Smooth muscle cell (in vitro differentiated cells): ENCODE measurements around the gene IKBKE. TPM values are rescaled to one million over a fixed set of nuclear protein-coding genes. Genes with fewer than 3 reads are reported as not detected.

Experiments
- DNase-seq: peaks from one replicate; lab custom pipeline; 2025; ENCODE audit not compliant: unreplicated experiment; lab: John Stamatoyannopoulos, UW
- H2AFZ ChIP-seq: fragments of 200-600 bp; sonication (generic); 2 replicates; pipeline ENCODE4 v1.6.0; 2016; ENCODE audit warnings: antibody characterized with exemption, low read depth, mild to moderate bottlenecking
- H3F3A ChIP-seq: fragments of 200-600 bp; sonication (generic); 2 replicates; pipeline ENCODE4 v1.6.0; 2017; ENCODE audit warnings: antibody characterized with exemption, low read depth
- H3K27ac ChIP-seq: fragments of 200-600 bp; sonication (generic); 2 replicates; pipeline ENCODE4 v1.5.1; 2016; ENCODE audit warnings: low read depth, mild to moderate bottlenecking
- H3K27me3 ChIP-seq: fragments of 200-600 bp; sonication (generic); 2 replicates; pipeline ENCODE4 v1.6.1; 2016; ENCODE audit warnings: low read depth, mild to moderate bottlenecking
- H3K36me3 ChIP-seq: fragments of 200-600 bp; sonication (generic); 2 replicates; pipeline ENCODE4 v1.5.1; 2016; ENCODE audit warnings: low read depth
- H3K4me1 ChIP-seq: fragments of 200-600 bp; sonication (generic); 2 replicates; pipeline ENCODE4 v1.5.1; 2016; ENCODE audit warnings: low read depth
- H3K4me2 ChIP-seq: fragments of 200-600 bp; sonication (generic); 2 replicates; pipeline ENCODE4 v1.6.0; 2016; ENCODE audit warnings: mild to moderate bottlenecking
- H3K4me3 ChIP-seq: fragments of 200-600 bp; sonication (generic); 2 replicates; pipeline ENCODE4 v1.5.1; 2016; ENCODE audit warnings: mild to moderate bottlenecking
- H3K79me2 ChIP-seq: fragments of 200-600 bp; sonication (generic); 2 replicates; pipeline ENCODE4 v1.6.0; 2016; ENCODE audit warnings: low read depth, mild to moderate bottlenecking
- H3K9ac ChIP-seq: fragments of 200-600 bp; sonication (generic); 2 replicates; pipeline ENCODE4 v1.6.0; 2016; ENCODE audit warnings: low read depth
- H3K9me3 ChIP-seq: fragments of 200-600 bp; sonication (generic); replicated peaks from 2 replicates; pipeline ENCODE4 v1.5.1; 2016; ENCODE audit warnings: low read depth
- H4K20me1 ChIP-seq: fragments of 200-600 bp; sonication (generic); 2 replicates; pipeline ENCODE4 v1.6.0; 2016; ENCODE audit warnings: low read depth
- WGBS: methylation state at CpG from one replicate; pipeline ENCODE4 v1.1.7; 2016; ENCODE audit warnings: low lambda C conversion rate; 5-methylcytosine and 5-hydroxymethylcytosine counted together
- polyA plus RNA-seq: library from polyadenylated mRNA; unstranded; fragments of >200 nt; fragmentation: Nextera tagmentation; extraction: Ambion mirVana; gene quantifications from 2 replicates; pipeline ENCODE4 v1.2.1, GENCODE V29; 2016
- total RNA-seq: library from RNA; depleted of rRNA; stranded (reverse); fragments of >200 nt; gene quantifications from 2 replicates; pipeline ENCODE4 v1.2.3, GENCODE V29; 2014
- TF ChIP-seq, protein P1 (sequence below): fragments of 200-600 bp; sonication (generic); IDR thresholded peaks from 2 replicates; pipeline ENCODE4 v1.5.1; 2017; ENCODE audit warnings: borderline replicate concordance, mild to moderate bottlenecking, antibody characterized with exemption; ENCODE audit not compliant: insufficient read depth, poor library complexity, severe bottlenecking

Gene IKBKE
- total and polyA plus RNA-seq, 2 experiments from 2014 or later, result 4.0 to 9.7 TPM

DNA sequence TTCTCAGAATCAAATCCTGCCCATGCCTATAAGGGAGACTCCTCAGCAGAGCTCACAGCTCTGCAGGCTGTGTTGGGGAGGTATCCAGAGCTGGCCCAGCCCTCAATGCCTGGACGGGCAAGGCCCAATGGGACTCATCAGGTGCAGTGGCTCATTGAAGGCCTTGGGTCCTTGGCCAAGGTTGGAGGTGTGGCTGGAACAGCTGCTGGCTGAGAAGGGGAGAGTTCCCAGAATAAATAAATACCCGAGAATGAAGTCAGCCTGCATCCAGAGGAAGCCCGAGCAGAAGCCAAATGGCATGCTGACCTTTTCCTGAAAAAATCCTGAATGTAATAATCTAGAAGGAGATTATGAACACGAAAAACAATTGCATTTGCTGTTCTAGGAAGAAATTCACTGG is 25.2 kb upstream of the IKBKE start:
- no peak for DNase-seq
- peaks cover 3% of the 10 kb centered on the region for H4K20me1 ChIP-seq
- H3K27me3 ChIP-seq, result no peaks in the 10 kb centered on the region
- H3K9ac ChIP-seq, result no peak overlapping the region
- 81% methylated on average over 4 of the region's 4 CpGs for WGBS
- peaks cover 9% of the 10 kb centered on the region for H3K36me3 ChIP-seq
- no peaks in the 10 kb centered on the region for H3K79me2 ChIP-seq
- H3F3A ChIP-seq, result no peaks in the 10 kb centered on the region
- peaks cover 7% of the 10 kb centered on the region for H3K4me1 ChIP-seq
- no peak overlapping the region for H3K4me2 ChIP-seq
- H2AFZ ChIP-seq, result no peak overlapping the region
- H3K9me3 ChIP-seq, result no peaks in the 10 kb centered on the region
- H3K4me3 ChIP-seq, result no peak overlapping the region
- TF ChIP-seq, protein P1, sequence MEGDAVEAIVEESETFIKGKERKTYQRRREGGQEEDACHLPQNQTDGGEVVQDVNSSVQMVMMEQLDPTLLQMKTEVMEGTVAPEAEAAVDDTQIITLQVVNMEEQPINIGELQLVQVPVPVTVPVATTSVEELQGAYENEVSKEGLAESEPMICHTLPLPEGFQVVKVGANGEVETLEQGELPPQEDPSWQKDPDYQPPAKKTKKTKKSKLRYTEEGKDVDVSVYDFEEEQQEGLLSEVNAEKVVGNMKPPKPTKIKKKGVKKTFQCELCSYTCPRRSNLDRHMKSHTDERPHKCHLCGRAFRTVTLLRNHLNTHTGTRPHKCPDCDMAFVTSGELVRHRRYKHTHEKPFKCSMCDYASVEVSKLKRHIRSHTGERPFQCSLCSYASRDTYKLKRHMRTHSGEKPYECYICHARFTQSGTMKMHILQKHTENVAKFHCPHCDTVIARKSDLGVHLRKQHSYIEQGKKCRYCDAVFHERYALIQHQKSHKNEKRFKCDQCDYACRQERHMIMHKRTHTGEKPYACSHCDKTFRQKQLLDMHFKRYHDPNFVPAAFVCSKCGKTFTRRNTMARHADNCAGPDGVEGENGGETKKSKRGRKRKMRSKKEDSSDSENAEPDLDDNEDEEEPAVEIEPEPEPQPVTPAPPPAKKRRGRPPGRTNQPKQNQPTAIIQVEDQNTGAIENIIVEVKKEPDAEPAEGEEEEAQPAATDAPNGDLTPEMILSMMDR, result no peak
- no peak overlapping the region for H3K27ac ChIP-seq

DNA sequence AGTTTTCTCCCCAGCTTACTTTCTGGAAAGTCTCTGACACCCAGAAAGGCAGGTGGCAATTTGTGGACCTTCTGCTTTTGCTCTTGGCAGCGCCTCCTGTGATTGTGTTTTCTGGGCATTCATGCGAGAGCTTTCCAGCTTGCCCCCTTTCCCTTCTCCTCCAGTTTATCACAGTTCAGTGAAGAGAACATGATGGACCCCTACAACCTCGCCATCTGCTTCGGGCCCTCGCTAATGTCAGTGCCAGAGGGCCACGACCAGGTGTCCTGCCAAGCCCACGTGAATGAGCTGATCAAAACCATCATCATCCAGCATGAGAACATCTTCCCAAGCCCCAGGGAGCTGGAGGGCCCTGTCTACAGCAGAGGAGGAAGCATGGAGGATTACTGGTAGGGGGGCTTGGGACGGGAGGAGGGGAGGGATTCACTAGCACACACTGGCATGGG is 24.3 kb upstream of the IKBKE start:
- Histone ChIP-seq H3K36me3 (peaks cover 9% of the 10 kb centered on the region), H2AFZ (no peak overlapping the region), H3K4me2 (no peak overlapping the region), H3K4me1 (peaks cover 7% of the 10 kb centered on the region), H3F3A (no peaks in the 10 kb centered on the region), H3K27ac (no peak overlapping the region), H3K9ac (no peak overlapping the region), H3K4me3 (no peak overlapping the region), H3K9me3 (no peaks in the 10 kb centered on the region), H3K27me3 (no peaks in the 10 kb centered on the region), H3K79me2 (no peaks in the 10 kb centered on the region), H4K20me1 (peaks cover 3% of the 10 kb centered on the region)
- no peak for DNase-seq
- TF ChIP-seq, protein P1, result no peak
- WGBS, result 96% methylated on average over 8 of the region's 8 CpGs

DNA sequence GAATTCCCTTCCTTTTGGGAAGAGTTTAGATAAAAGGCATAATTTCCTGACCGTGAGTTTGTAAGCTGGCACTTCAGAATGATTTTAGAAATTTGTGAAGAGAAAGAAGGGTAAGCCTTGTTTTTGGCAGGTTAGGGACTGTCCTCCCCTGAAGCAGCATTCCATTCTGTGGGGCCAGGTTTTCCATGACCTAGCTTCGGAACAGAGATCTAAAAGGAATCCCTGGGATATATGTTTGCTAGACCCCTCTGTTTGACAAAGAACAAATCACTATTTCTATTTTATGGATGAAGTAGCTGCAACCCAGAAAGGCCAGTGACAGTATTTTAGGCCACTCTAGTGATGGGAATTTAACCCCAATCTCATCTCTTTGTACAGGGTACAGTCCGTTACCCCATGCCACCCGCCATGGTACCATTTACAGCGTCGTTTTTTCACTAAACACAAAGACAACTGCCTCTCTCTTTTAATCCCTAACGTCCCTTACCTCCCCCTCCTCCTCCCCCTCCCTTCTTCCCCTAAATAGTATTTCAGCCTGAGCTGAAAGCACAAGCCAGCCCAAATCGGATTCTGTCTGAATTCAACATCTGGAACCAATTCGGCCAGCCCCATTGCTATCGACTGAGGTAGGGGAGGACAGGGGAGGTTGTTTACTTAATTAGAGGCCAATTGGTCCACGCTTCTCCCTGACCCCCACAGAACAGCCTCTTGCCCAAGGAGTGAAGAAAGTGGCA is 23.4 kb upstream of the IKBKE start:
- Histone ChIP-seq H3K9ac (no peak overlapping the region), H3K36me3 (peaks cover 6% of the 10 kb centered on the region), H3K9me3 (no peaks in the 10 kb centered on the region), H3K4me3 (no peak overlapping the region), H3K79me2 (no peaks in the 10 kb centered on the region), H3K27ac (no peak overlapping the region), H3K4me1 (peaks cover 7% of the 10 kb centered on the region), H3F3A (no peaks in the 10 kb centered on the region), H2AFZ (no peak overlapping the region), H4K20me1 (peaks cover 3% of the 10 kb centered on the region), H3K27me3 (no peaks in the 10 kb centered on the region), H3K4me2 (no peak overlapping the region)
- 85% methylated on average over 11 of the region's 11 CpGs for WGBS
- TF ChIP-seq, protein P1, result no peak
- DNase-seq, result no peak

GRCh38 chr1:206447422-206447765 is 22.9 kb upstream of the IKBKE start:
- H3K9ac ChIP-seq, result no peak overlapping the region
- 79% methylated on average over 3 of the region's 3 CpGs for WGBS
- no peaks in the 10 kb centered on the region for H3F3A ChIP-seq
- H3K4me2 ChIP-seq, result no peak overlapping the region
- H3K36me3 ChIP-seq, result peaks cover 6% of the 10 kb centered on the region
- no peak overlapping the region for H3K4me3 ChIP-seq
- no peaks in the 10 kb centered on the region for H3K9me3 ChIP-seq
- DNase-seq, result no peak
- H3K79me2 ChIP-seq, result no peaks in the 10 kb centered on the region
- H4K20me1 ChIP-seq, result peaks cover 3% of the 10 kb centered on the region
- H3K27me3 ChIP-seq, result no peaks in the 10 kb centered on the region
- TF ChIP-seq, protein P1, result no peak
- peaks cover 7% of the 10 kb centered on the region for H3K4me1 ChIP-seq
- no peak overlapping the region for H3K27ac ChIP-seq
- H2AFZ ChIP-seq, result no peak overlapping the region
